NOMO-1 treated with DMSO at 0.1 percent for 48 hours (cell line): Measurements from ENCODE around the gene DCAF5.

Experiments
- DNase-seq: peaks from one replicate; lab custom pipeline; 2025; ENCODE audit not compliant: unreplicated experiment; lab: John Stamatoyannopoulos, UW

The DCAF5 gene

GRCh38 chr14:69142101-69142500, 10.8 kb downstream of the DCAF5 start:
- no peak for DNase-seq

GRCh38 chr14:69141550-69141949, 11.4 kb downstream of the DCAF5 start:
- no peak for DNase-seq

DNA sequence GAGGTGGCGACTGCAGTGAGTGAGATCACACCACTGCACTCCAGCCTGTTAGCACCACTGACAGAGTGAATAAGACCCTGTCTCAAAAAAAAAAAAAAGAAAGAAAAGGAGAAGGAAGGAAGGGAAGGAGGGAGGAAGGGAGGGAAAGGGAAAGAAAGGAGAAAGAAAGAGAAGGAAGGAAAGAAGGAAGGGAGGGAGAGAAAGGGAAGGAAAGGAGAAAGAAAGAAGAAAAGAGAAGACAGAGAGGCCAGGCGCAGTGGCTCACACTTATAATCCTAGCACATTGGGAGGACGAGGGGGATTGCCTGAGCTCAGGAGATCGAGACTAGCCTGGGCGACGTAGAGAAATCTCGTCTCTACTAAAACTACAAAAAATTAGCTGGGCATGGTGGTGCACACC, 13.2 kb downstream of the DCAF5 start:
- DNase-seq = no peak

DNA sequence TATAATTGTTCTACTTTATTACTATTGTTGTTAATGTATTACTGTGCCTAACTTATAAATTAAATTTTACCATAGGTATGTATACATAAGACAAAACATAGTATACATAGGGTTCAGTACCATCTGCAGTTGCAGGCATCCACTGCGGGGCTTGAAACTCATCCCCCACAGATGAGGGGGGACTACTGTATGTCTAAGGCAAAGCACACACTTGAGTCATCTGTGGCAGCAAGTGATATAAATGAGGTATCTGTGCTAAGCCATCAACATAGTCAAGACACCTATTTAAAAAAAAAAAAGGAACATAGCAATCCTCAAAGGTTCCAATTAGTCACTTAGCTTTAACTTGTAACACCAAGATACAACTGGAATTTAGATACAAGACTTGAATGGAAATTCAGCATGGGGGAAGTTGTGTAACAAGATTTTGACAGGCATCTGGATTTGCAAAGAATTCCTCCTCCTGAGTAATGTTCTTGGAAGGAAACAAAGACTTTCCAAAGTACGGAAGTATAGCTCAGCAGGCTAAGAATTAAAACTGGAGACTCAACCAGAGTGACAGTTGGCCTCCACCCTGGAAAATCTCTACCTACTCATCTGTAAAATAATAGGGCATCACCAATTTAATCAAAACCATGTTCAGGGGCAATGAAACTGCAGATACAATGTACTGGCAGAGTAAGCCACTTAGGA, 14.9 kb downstream of the DCAF5 start:
- DNase-seq = no peak

- no peak for DNase-seq
Measured at GRCh38 chr14:69137416-69137815, 15.5 kb downstream of the DCAF5 start.

- DNase-seq = no peak
Measured at GRCh38 chr14:69135133-69135532, 17.8 kb downstream of the DCAF5 start.

DNA sequence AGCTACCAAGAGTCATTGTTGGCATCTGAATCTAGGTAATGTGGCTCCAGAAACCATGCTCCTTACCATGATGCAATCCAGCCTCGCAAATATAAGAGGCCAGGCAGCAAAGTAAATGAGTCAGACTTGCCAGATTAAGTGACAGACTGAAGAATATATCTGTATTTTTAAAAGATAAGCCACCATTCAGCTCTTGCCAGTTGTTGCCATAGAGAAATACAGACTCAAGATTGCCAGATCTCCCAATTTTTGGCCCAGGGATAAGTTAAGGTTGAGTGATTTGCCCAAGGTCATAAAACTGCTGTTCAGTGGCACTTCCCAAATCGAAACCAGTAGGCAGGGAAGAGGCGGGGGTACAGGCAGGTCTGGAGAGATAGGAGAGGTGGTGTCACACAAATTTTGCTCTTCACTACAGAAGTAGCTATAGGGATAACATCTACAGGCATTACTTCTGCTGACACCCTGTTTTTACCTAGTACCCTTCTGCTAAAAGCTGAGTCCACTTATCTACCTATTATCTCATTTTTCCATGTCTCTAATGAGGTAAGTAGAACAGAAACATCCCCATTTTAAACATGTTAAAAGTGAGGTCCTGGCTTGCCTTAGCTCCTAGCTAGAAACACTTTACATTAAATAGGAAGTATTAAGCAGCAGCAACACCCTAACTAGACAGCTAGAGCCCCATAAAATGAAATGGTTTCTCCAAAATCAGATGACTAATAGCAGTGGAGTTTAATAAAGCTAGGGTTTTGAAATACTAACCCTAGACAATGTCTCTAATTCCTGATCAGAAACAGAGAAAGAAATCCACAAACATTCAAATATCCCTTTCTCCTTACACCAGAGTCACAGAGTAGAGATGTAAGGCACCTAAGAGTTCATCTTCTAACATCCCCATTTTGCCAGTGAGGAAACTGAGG, 19.5 kb downstream of the DCAF5 start:
- peak; percentile 32 for DNase-seq

DNA sequence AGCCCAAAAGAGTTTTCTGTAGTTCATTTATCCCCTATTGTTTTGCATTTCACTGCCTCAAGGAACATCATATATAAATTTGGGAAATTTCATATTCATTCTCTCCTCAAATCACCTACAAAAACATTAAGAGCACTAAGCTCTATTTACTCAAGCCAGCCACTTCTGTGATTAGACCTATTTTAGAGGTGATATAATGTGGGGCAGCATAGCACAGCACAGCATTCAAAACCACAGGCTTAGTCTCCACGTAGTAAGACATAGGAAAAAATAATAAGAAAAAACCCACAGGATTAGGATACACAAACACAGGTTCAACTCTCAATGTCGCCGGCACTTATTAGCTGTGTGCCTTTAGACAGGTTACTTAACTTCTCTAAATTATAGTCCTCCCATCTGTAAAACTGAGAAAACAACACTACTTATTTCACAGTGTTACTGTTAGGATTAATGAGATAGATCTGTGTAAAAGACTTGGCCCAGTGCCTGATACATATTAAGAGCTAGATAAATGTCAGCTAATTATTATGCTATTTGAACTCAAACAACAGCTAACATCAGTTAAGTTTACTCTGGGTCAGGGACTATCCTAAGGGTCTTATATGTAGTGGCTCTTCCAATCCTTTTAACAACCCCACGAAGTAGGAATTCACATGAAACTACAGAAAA, 20.3 kb downstream of the DCAF5 start:
- DNase-seq = no peak

DNA sequence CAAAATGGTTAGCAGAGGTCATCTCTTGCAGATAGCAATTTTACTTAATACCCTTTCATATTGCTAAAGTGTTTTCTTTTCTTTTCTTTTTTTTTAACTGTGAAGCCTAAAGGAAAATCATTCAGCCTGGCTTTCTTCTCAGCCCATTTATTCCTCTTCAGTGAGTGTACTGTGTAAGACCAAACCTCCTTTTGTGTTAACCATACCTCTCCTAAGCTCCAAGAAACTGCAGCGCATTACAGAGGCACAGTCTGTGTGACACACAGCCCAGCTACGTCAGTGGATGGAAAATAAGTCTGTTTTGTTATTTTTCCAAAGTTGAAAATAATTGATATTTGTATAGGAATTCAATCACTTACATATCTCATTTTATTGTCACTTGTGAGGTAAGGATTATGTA, 21.7 kb downstream of the DCAF5 start:
- no peak for DNase-seq

DNA sequence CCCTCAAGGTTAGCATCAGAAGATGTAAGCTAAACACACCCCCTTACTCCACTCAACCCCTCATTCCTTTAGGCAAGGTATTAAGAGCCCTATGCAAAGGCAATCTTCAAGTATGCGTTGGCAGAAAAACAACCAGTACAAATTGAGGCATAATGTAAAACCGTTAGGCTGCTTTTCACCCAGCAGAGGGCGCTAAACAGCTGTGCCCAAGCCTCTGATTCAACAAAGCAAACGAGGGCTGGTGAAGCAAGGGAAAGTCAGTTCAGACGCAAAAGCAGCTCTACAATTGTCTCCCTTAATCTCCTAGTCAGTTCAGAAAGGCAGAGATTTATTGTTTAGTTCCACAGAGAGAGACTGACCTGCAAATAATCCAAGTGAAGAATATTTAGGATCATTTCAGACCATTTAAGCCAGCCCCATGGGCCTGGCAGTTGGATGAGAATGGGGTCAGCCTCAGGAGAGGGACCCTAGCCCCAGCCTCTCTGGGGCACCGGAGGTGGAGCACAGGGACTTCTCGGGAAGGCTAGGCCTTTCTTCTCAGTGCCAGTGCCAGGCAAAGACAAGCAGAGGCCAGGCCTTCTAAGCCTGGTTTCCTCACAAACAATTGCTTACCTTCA, 23.5 kb downstream of the DCAF5 start:
- DNase-seq = peak; percentile 73

DNA sequence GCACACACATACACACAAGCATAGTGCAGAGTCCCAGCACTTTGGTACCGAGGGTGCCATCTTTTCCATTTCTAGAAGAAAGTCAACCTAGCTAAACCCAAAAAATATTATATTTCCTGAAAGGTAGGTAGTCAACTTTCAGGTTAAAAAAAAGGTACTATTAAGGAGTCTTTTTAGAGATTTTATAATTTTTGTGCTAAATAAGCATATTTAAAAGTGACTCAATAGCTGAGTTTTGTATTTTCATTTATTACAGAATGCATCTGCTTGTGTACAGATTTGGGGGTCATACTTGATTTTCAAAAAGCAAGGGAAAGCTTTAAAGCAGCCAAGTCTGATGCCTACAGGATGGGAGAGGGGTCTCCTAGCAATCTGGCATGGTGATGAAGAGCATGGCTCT, 34.6 kb downstream of the DCAF5 start:
- no peak for DNase-seq

- no peak for DNase-seq
Measured at GRCh38 chr14:69117020-69117767, 35.7 kb downstream of the DCAF5 start.

- DNase-seq = no peak
Measured at GRCh38 chr14:69115407-69116185, 37.3 kb downstream of the DCAF5 start.

DNA sequence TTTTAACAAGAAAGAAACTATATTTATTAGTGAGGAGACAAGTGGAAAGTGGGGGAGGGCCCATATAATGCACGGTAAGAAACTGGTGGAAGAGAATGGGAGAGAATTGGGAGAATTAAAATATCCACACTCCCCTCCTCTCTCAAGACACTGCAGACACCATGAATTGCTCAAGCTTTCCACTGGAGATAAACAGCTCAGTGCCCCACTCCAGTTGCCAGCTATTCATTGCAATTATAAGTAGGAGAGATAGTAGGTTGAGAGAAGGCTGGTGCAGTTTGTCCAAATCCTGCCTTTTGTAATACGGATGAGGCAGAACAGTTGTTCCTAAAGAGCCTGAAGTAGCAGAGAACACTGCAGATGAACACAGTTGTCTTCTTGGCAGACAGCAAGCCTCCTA, 38.2 kb downstream of the DCAF5 start:
- no peak for DNase-seq

DNA sequence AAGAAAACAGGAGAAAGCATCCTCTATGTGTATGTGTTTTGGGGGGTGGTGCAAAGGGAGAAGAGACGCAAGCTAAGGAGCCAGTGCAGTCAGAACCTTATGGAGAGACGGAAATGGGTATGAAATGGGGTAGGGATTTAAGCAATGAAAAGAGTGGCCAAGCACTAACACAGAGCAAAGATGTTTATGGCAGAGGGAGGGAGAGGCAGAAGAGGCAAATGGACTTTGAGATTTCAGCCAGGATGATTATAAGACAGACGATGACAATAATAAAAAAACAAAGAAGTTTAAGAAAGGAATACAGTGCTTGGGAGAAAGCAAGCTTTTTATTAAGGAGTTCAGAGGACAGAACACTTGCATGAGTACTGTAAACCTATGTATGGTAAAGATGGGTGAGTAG, 44.6 kb downstream of the DCAF5 start:
- DNase-seq = no peak

GRCh38 chr14:69107407-69108003, 45.4 kb downstream of the DCAF5 start:
- peak; percentile 47 for DNase-seq

DNA sequence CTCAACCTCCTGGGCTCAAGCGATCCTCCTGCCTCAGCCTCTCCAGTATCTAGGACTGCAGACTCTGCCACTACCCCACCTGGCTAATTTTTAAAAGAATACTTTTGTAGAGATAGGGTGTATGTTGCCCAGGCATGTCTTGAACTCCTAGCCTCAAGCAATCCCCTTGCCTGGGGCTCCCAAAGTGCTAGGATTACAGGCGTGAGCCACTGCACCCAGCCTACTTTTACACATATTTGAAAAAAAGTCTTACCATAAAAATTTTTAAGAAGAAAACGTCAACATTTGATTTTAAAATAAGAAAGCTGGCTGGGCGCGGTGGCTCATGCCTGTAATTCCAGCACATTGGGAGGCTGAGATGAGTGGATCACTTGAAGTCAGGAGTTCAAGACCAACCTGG, 46.5 kb downstream of the DCAF5 start:
- no peak for DNase-seq

- DNase-seq = no peak
Measured at GRCh38 chr14:69105326-69105725, 47.6 kb downstream of the DCAF5 start.

GRCh38 chr14:69101331-69101826, 51.5 kb downstream of the DCAF5 start:
- peak; percentile 76 for DNase-seq
